GM12878 (cell line): ENCODE data around the gene TEX2. TPM values are rescaled to one million over a fixed set of nuclear protein-coding genes. Genes with fewer than 3 reads are reported as not detected.

Experiments
- ATAC-seq: fragments of 200-7000 bp; cut with Tn5 transposase; 3 replicates; pipeline ENCODE4 v1.9.1; 2020; ENCODE audit warnings: mild to moderate bottlenecking, moderate library complexity
- BruUV-seq: library from RNA; stranded (reverse); fragments of 400-500 nt; replicated peaks from 2 replicates; lab custom pipeline; 2021; lab: Mats Ljungman, UMichigan
- CTCF ChIA-PET: fragments of 300-600 bp; sonication (Branson Sonifier 250); formaldehyde crosslinking; extraction: SDS; loops from one replicate; lab custom pipeline; 2021; ENCODE audit warnings: inconsistent platforms; lab: Yijun Ruan, JAX
- POLR2A ChIA-PET: fragments of 350-600 bp; formaldehyde crosslinking; extraction: SDS; loops from one replicate; lab custom pipeline; 2021; ENCODE audit warnings: inconsistent platforms; lab: Charles Lee
- RAD21 ChIA-PET: fragments of 300-600 bp; sonication (Branson Sonifier 250); formaldehyde crosslinking; loops from one replicate; lab custom pipeline; 2023; ENCODE audit warnings: antibody characterized with exemption; ENCODE audit not compliant: unreplicated experiment; lab: Charles Lee
- SMC1A ChIA-PET: fragments of 300-600 bp; sonication (Branson Sonifier 250); formaldehyde crosslinking; loops from one replicate; lab custom pipeline; 2023; ENCODE audit not compliant: unreplicated experiment, uncharacterized antibody; lab: Charles Lee
- DNase-seq: peaks from one replicate; pipeline ENCODE4 v3.0.0-alpha.2; 2011; ENCODE audit warnings: low read depth, low spot score
- FAIRE-seq: peaks from 3 replicates; lab custom pipeline; 2011; peaks lifted over from hg19 to GRCh38; lab: Jason Lieb, UNC
- H2AFZ ChIP-seq: 2 replicates; pipeline ENCODE4 v1.6.0; 2011; ENCODE audit warnings: low read depth, low read length, control low read depth; ENCODE audit not compliant: control insufficient read depth
- H3K27ac ChIP-seq: 2 replicates; pipeline ENCODE4 v1.5.1; 2011; ENCODE audit warnings: control low read depth; ENCODE audit not compliant: control insufficient read depth, insufficient read depth
- H3K27me3 ChIP-seq, 2 experiments: replicated peaks in 1 of 2; 2 replicates each; pipeline versions ENCODE4 v1.6.0 to v1.6.1; 2011; ENCODE audit warnings: low read length in 1 of 2; ENCODE audit not compliant: control insufficient read depth in 2 of 2, insufficient read depth in 2 of 2
- H3K36me3 ChIP-seq, 2 experiments: 2 replicates each; pipeline ENCODE4 v1.5.1; 2011; ENCODE audit warnings: low read length in 1 of 2; ENCODE audit not compliant: control insufficient read depth in 2 of 2, insufficient read depth in 2 of 2
- H3K4me1 ChIP-seq: 2 replicates; pipeline ENCODE4 v1.6.1; 2011; ENCODE audit warnings: mild to moderate bottlenecking, low read length, moderate library complexity, mixed read lengths; ENCODE audit not compliant: control insufficient read depth, insufficient read depth
- H3K4me2 ChIP-seq: 2 replicates; pipeline ENCODE4 v1.6.0; 2011; ENCODE audit warnings: control low read depth; ENCODE audit not compliant: control insufficient read depth, insufficient read depth
- H3K4me3 ChIP-seq: fragments of 200-600 bp; sonication (generic); 2 replicates; pipeline ENCODE4 v1.5.1; 2016
- H3K79me2 ChIP-seq: 2 replicates; pipeline ENCODE4 v1.6.0; 2011; ENCODE audit warnings: low read length; ENCODE audit not compliant: control insufficient read depth, insufficient read depth
- H3K9ac ChIP-seq: 2 replicates; pipeline ENCODE4 v1.8.0; 2011; ENCODE audit warnings: low read length, control low read depth, mixed read lengths; ENCODE audit not compliant: control insufficient read depth, insufficient read depth
- H3K9me3 ChIP-seq: replicated peaks from 3 replicates; pipeline ENCODE4 v1.5.1; 2011; ENCODE audit warnings: mild to moderate bottlenecking, low read length; ENCODE audit not compliant: control insufficient read depth, insufficient read depth
- H4K20me1 ChIP-seq: 2 replicates; pipeline ENCODE4 v1.6.0; 2011; ENCODE audit not compliant: control insufficient read depth, insufficient read depth
- CUX1 ChIP-seq: IDR thresholded peaks from 2 replicates; pipeline ENCODE4 v1.6.1; 2012; ENCODE audit warnings: improper control_type of control experiment, low read depth, low read length; ENCODE audit not compliant: insufficient replicate concordance
- HSF1 ChIP-seq: fragments of 150-350 bp; IDR thresholded peaks from 2 replicates; pipeline ENCODE4 v1.6.1; 2014; ENCODE audit warnings: mild to moderate bottlenecking, low read depth, low read length
- KLF5 ChIP-seq: fragments of 450-650 bp; IDR thresholded peaks from 2 replicates; pipeline ENCODE4 v1.6.1; 2014; ENCODE audit warnings: mild to moderate bottlenecking; ENCODE audit not compliant: partially characterized antibody
- NBN ChIP-seq: fragments of 450-650 bp; IDR thresholded peaks from 2 replicates; pipeline ENCODE4 v1.6.1; 2016
- NFXL1 ChIP-seq: fragments of 450-650 bp; IDR thresholded peaks from 2 replicates; pipeline ENCODE4 v1.6.1; 2017; ENCODE audit warnings: antibody characterized with exemption, mild to moderate bottlenecking, borderline replicate concordance
- NFYB ChIP-seq: IDR thresholded peaks from 2 replicates; pipeline ENCODE4 v1.6.1; 2011; ENCODE audit warnings: low read depth, mild to moderate bottlenecking, low read length, improper control_type of control experiment, moderate library complexity; ENCODE audit not compliant: insufficient read depth
- POLR2A ChIP-seq: IDR thresholded peaks from 2 replicates; pipeline ENCODE4 v1.6.1; 2011; ENCODE audit warnings: low read depth, mild to moderate bottlenecking, low read length
- POLR2AphosphoS5 ChIP-seq: IDR thresholded peaks from 2 replicates; pipeline ENCODE4 v1.6.1; 2011; ENCODE audit warnings: mild to moderate bottlenecking, low read length, inconsistent platforms
- RAD51 ChIP-seq: fragments of 450-650 bp; IDR thresholded peaks from 2 replicates; pipeline ENCODE4 v1.6.1; 2016; ENCODE audit warnings: moderate library complexity, mild to moderate bottlenecking, inconsistent platforms
- SMARCA5 ChIP-seq: fragments of 450-650 bp; IDR thresholded peaks from 2 replicates; pipeline ENCODE4 v1.6.1; 2017; ENCODE audit warnings: mild to moderate bottlenecking
- SREBF2 ChIP-seq: IDR thresholded peaks from 2 replicates; pipeline ENCODE4 v1.6.1; 2012; ENCODE audit warnings: mild to moderate bottlenecking, low read length
- SRF ChIP-seq, 2 experiments: IDR thresholded peaks; 2 replicates each; pipeline ENCODE4 v1.6.1; 2011; ENCODE audit warnings: low read depth in 2 of 2, low read length in 2 of 2, mild to moderate bottlenecking in 1 of 2, moderate library complexity in 1 of 2
- TBL1XR1 ChIP-seq: IDR thresholded peaks from 2 replicates; pipeline ENCODE4 v1.6.1; 2012; ENCODE audit warnings: low read depth, low read length, improper control_type of control experiment
- TCF3 ChIP-seq: IDR thresholded peaks from 2 replicates; pipeline ENCODE4 v1.6.1; 2012; ENCODE audit warnings: low read depth, mild to moderate bottlenecking, low read length, borderline replicate concordance; ENCODE audit not compliant: insufficient read depth
- TCF7 ChIP-seq: IDR thresholded peaks from 2 replicates; pipeline ENCODE4 v1.6.1; 2014; ENCODE audit warnings: antibody characterized with exemption, borderline replicate concordance
- WGBS: methylation state at CpG from one replicate; pipeline ENCODE4 v1.1.6; 2016; ENCODE audit warnings: low lambda C conversion rate; ENCODE audit not compliant: insufficient replicate concordance, insufficient coverage; ENCODE audit errors: missing lambda C conversion rate; 5-methylcytosine and 5-hydroxymethylcytosine counted together
- in situ Hi-C: fragments of 300-500 bp; cut with MboI; formaldehyde crosslinking; loops from 9 replicates; pipeline ENCODE4 v1.14.3; 2018; ENCODE audit warnings: mixed read lengths
- intact Hi-C: fragments of 100-400 bp; cut with micrococcal nuclease; formaldehyde crosslinking; loops from one replicate; pipeline ENCODE4 v1.14.2; 2022; ENCODE audit not compliant: unreplicated experiment
- polyA plus RNA-seq, 11 experiments: library from polyadenylated mRNA; depleted of rRNA in 4 of 11; unstranded in 6 of 11; stranded (reverse) in 5 of 11; fragments of >200 nt; fragmentation: Nextera tagmentation in 4 of 11; fragmentation: Illumina TruSeq in 1 of 11; extraction: Ambion mirVana in 4 of 11; extraction: Trizol in 1 of 11; gene quantifications; 1 replicate in 1 of 11; 2 replicates in 10 of 11; pipeline versions ENCODE4 v1.2.1 to v1.2.3, GENCODE V29; 2011 to 2016; ENCODE audit warnings: inconsistent platforms in 2 of 11, missing spikeins in 2 of 11, low read depth in 1 of 11
- total RNA-seq, 4 experiments: library from RNA; depleted of rRNA in 3 of 4; stranded (reverse); fragments of >200 nt in 3 of 4; fragmentation: Illumina TruSeq in 1 of 4; extraction: Trizol in 1 of 4; gene quantifications; 2 replicates each; pipeline versions ENCODE4 v1.2.1 to v1.2.3, GENCODE V29; 2013 to 2021

Gene TEX2
- total and polyA plus RNA-seq, 10 of the 15 experiments (the other 5 are each of a cell fraction or from before 2014, with no cell fraction given), result 3.8 to 19.9 (median 15.8) TPM

GRCh38 chr17:64192589-64192988 is 70.5 kb downstream of the TEX2 start:
- TF ChIP-seq TBL1XR1 (no peak), KLF5 (no peak), CUX1 (no peak), SRF (IDR thresholded peaks at IDR 0.05; ENCODE audit: low read depth in 2 of 2, low read length in 2 of 2) (no peak), NBN (no peak), SREBF2 (no peak), NFXL1 (no peak), HSF1 (no peak), TCF7 (no peak), POLR2AphosphoS5 (no peak), RAD51 (no peak), NFYB (no peak), TCF3 (no peak), SMARCA5 (no peak), POLR2A (no peak)
- TF ChIP-seq, all 136 proteins: peak for 0
- in situ Hi-C loops (no loop called here), intact Hi-C loops (no loop called here)
- POLR2A ChIA-PET, result no interaction called here
- peaks cover 0 to 1% of the 10 kb centered on the region in 2 experiments; a peak in 2 of 4 replicates for H3K36me3 ChIP-seq
- no peak overlapping the region for H3K9ac ChIP-seq
- no peak overlapping the region for H3K27ac ChIP-seq
- DNase-seq, result no peak
- no peaks in the 10 kb centered on the region for H3K9me3 ChIP-seq
- WGBS, result 78% methylated on average over 3 of the region's 3 CpGs
- RAD21 ChIA-PET, result no interaction called here
- no peaks in the 10 kb centered on the region for H3K4me1 ChIP-seq
- H3K4me3 ChIP-seq, result no peak overlapping the region
- CTCF ChIA-PET, result interaction anchor here (0.6 to 1.8 kb wide), 3 partner anchors 25 to 944 kb away, joined by 3 to 4 read pairs (median 3); no protein-coding TSS in a partner anchor
- FAIRE-seq, result no peak
- no peaks in the 10 kb centered on the region for H3K79me2 ChIP-seq
- no peak overlapping the region for H3K4me2 ChIP-seq
- no peak for ATAC-seq
- no peaks in the 10 kb centered on the region for H3K27me3 ChIP-seq
- no peak overlapping the region for H2AFZ ChIP-seq
- no peaks in the 10 kb centered on the region for H4K20me1 ChIP-seq
- BruUV-seq, result no TSS peak
- SMC1A ChIA-PET, result interaction anchor here (0.5 to 1.2 kb wide), 2 partner anchors 99 to 429 kb away, joined by 3 read pairs; no protein-coding TSS in a partner anchor
